ENCODE results near the gene HIBADH.
"Not testable (repeated sequence)": the region's sequence is repeated elsewhere in the genome, so short reads cannot be mapped to it uniquely, and the experiment has no call there.

Gene HIBADH

GRCh38 chr7:27516421-27516820 lies 146.3 kb downstream of the HIBADH start:
- H3K27me3 ChIP-seq (ENCODE audit: insufficient read depth, poor library complexity, severe bottlenecking): no peaks in the 10 kb centered on the region
- no peaks in the 10 kb centered on the region for H3K4me1 ChIP-seq (ENCODE audit: insufficient read depth, poor library complexity, severe bottlenecking)
- ATAC-seq (ENCODE audit: low read depth): no peak
- H3K9me3 ChIP-seq (ENCODE audit: severe bottlenecking): no peaks in the 10 kb centered on the region
- no peak overlapping the region for H3K4me3 ChIP-seq (ENCODE audit: severe bottlenecking)
- TF ChIP-seq CTCF (IDR thresholded peaks at IDR 0.05; ENCODE audit: poor library complexity, severe bottlenecking): no peak
- DNase-seq (ENCODE audit: low spot score): no peak
- H3K27ac ChIP-seq (ENCODE audit: poor library complexity, severe bottlenecking): no peak overlapping the region
- no peaks in the 10 kb centered on the region for H3K36me3 ChIP-seq (ENCODE audit: low read depth)

- H3K4me3 ChIP-seq (ENCODE audit: severe bottlenecking): no peak overlapping the region
- H3K27ac ChIP-seq (ENCODE audit: poor library complexity, severe bottlenecking): no peak overlapping the region
- no peaks in the 10 kb centered on the region for H3K9me3 ChIP-seq (ENCODE audit: severe bottlenecking)
- no peaks in the 10 kb centered on the region for H3K27me3 ChIP-seq (ENCODE audit: insufficient read depth, poor library complexity, severe bottlenecking)
- no peaks in the 10 kb centered on the region for H3K4me1 ChIP-seq (ENCODE audit: insufficient read depth, poor library complexity, severe bottlenecking)
- ATAC-seq (ENCODE audit: low read depth) (no peak), DNase-seq (ENCODE audit: low spot score) (no peak)
- H3K36me3 ChIP-seq (ENCODE audit: low read depth): no peaks in the 10 kb centered on the region
- TF ChIP-seq CTCF (IDR thresholded peaks at IDR 0.05; ENCODE audit: poor library complexity, severe bottlenecking): no peak
Measured at GRCh38 chr7:27515933-27516332, 146.8 kb downstream of the HIBADH start.

GRCh38 chr7:27514861-27515260 lies 147.8 kb downstream of the HIBADH start:
- Histone ChIP-seq H3K4me3 (ENCODE audit: severe bottlenecking) (no peak overlapping the region), H3K36me3 (ENCODE audit: low read depth) (no peaks in the 10 kb centered on the region), H3K4me1 (ENCODE audit: insufficient read depth, poor library complexity, severe bottlenecking) (no peaks in the 10 kb centered on the region), H3K9me3 (ENCODE audit: severe bottlenecking) (no peaks in the 10 kb centered on the region), H3K27me3 (ENCODE audit: insufficient read depth, poor library complexity, severe bottlenecking) (no peaks in the 10 kb centered on the region), H3K27ac (ENCODE audit: poor library complexity, severe bottlenecking) (no peak overlapping the region)
- ATAC-seq (ENCODE audit: low read depth): no peak
- no peak for TF ChIP-seq CTCF (IDR thresholded peaks at IDR 0.05; ENCODE audit: poor library complexity, severe bottlenecking)
- DNase-seq (ENCODE audit: low spot score): no peak

DNA sequence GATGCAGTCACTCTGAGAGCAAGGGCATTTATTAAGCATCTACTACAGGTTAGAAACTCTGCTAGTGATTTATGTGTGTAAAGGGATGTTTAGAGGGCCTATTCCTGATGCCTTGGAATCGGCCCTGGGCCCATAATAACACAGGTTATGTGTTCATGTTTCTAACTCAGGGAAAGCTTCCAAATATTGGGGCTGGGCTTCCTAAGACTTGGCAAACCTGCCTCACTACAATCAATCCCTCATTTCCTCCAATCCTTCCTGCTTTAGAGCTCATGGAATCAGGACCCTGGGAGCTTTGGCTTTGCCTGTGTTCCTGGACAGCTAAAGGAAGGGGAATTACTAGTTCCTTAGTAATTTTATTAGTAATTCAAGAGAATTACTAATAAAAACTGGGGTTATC lies 148.8 kb downstream of the HIBADH start:
- no peak for DNase-seq (ENCODE audit: low spot score)
- no peak for TF ChIP-seq CTCF (IDR thresholded peaks at IDR 0.05; ENCODE audit: poor library complexity, severe bottlenecking)
- H3K9me3 ChIP-seq (ENCODE audit: severe bottlenecking): no peaks in the 10 kb centered on the region

DNA sequence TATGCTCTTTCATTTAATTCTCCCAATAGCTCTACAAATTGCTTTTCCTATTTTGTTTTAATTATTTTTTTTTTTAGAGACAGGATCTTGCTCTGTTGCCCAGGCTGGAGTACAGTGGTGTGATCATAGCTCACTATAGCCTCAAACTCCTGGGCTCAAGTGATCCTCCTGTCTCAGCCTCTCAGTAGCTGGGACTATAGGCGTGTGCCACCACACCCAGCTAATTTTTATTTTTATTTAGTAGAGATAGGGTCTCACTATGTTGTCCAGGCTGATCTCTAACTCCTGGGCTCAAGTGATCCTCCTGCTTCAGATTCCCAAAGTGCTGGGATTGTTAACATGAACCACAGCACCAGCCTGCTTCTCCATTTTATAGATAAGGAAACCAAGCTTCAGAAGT lies 151.3 kb downstream of the HIBADH start:
- H3K4me3 ChIP-seq (ENCODE audit: severe bottlenecking): not testable (repeated sequence)

More for the DNA sequence above, 148.8 kb downstream of the HIBADH start:
- H3K27ac ChIP-seq (ENCODE audit: poor library complexity, severe bottlenecking): no peak overlapping the region
- no peak overlapping the region for H3K4me3 ChIP-seq (ENCODE audit: severe bottlenecking)
- H3K27me3 ChIP-seq (ENCODE audit: insufficient read depth, poor library complexity, severe bottlenecking): no peaks in the 10 kb centered on the region
- no peak for ATAC-seq (ENCODE audit: low read depth)
- H3K4me1 ChIP-seq (ENCODE audit: insufficient read depth, poor library complexity, severe bottlenecking): no peaks in the 10 kb centered on the region
- H3K36me3 ChIP-seq (ENCODE audit: low read depth): no peaks in the 10 kb centered on the region

More for the DNA sequence above, 151.3 kb downstream of the HIBADH start:
- not testable (repeated sequence) for H3K27ac ChIP-seq (ENCODE audit: poor library complexity, severe bottlenecking); H3K4me1 ChIP-seq (ENCODE audit: insufficient read depth, poor library complexity, severe bottlenecking); ATAC-seq (ENCODE audit: low read depth); H3K27me3 ChIP-seq (ENCODE audit: insufficient read depth, poor library complexity, severe bottlenecking); DNase-seq (ENCODE audit: low spot score); H3K36me3 ChIP-seq (ENCODE audit: low read depth); H3K9me3 ChIP-seq (ENCODE audit: severe bottlenecking)

Data from RWPE2 (cell line).